Left lung (tissue), 10 donors: Measurements from ENCODE around the gene VEGFA. TPM values are rescaled to one million over a fixed set of nuclear protein-coding genes. Genes with fewer than 3 reads are reported as not detected.

ENCODE experiments used
- ATAC-seq: fragments of 200-7000 bp; cut with Tn5 transposase; one replicate; pipeline ENCODE4 v1.9.1; 2020; ENCODE audit warnings: moderate library complexity
- DNase-seq, 4 donors: peaks; one replicate each; pipeline ENCODE4 v3.0.0-alpha.2; 2013 to 2020
- H3K27ac ChIP-seq, 2 donors: fragments of 200-600 bp; sonication (generic) in 1 of 2; one replicate each; pipeline versions ENCODE4 v1.5.0 to v1.8.0; 2020 to 2021
- H3K27me3 ChIP-seq, 2 donors: fragments of 200-600 bp; sonication (generic) in 1 of 2; one replicate each; pipeline versions ENCODE4 v1.5.0 to v1.8.0; 2020 to 2021
- H3K36me3 ChIP-seq, 2 donors: fragments of 200-600 bp; sonication (generic) in 1 of 2; one replicate each; pipeline versions ENCODE4 v1.5.0 to v1.8.0; 2020 to 2021
- H3K4me1 ChIP-seq, 2 donors: fragments of 200-600 bp; one replicate each; pipeline ENCODE4 v1.8.0; 2021
- H3K4me3 ChIP-seq, 2 donors: fragments of 200-600 bp; sonication (generic) in 1 of 2; one replicate each; pipeline versions ENCODE4 v1.5.0 to v1.8.0; 2020 to 2021; ENCODE audit warnings: mild to moderate bottlenecking in 1 of 2
- H3K9me3 ChIP-seq, 2 donors: fragments of 200-600 bp; sonication (generic) in 1 of 2; one replicate each; pipeline versions ENCODE4 v1.5.0 to v1.8.0; 2020 to 2021
- CTCF ChIP-seq, 2 donors: fragments of 200-600 bp; sonication (generic) in 1 of 2; IDR thresholded peaks; one replicate each; pipeline versions ENCODE4 v1.5.0 to v1.8.0; 2021; ENCODE audit warnings: antibody characterized with exemption in 2 of 2
- intact Hi-C, 2 donors: fragments of 100-400 bp; cut with DNase I; formaldehyde crosslinking; loops; one replicate each; pipeline versions ENCODE4 v1.11.2 to v1.14.2; 2022
- polyA plus RNA-seq, 6 donors: library from polyadenylated mRNA; unstranded; fragments of 120-200 nt; gene quantifications; one replicate each; pipeline ENCODE4 v1.2.1, GENCODE V29; 2013; ENCODE audit not compliant: insufficient read length in 6 of 6
- total RNA-seq, 2 donors: library from RNA; stranded (reverse); fragmentation: NEBNext Ultra II Directional; extraction: Animal tissue kit (Norgen Biotek cat#: 25700); gene quantifications; one replicate each; pipeline ENCODE4 v1.2.1, GENCODE V29; 2021
- donor health status: DM: no; HTN: yes; CAD: no.
- donor health status: DM: no; HTN: no; CAD: no.

VEGFA gene
- total and polyA plus RNA-seq, 8 donors, result 147 to 349 (median 288) TPM

GRCh38 chr6:43779852-43780236 lies 9.8 kb downstream of the VEGFA start:
- intact Hi-C loops, result no loop called here

GRCh38 chr6:43780293-43780692 lies 10.3 kb downstream of the VEGFA start:
- peaks cover 0 to 100% of the 10 kb centered on the region in 2 donors for H3K36me3 ChIP-seq
- no peak overlapping the region for H3K4me3 ChIP-seq
- no peak for DNase-seq
- H3K9me3 ChIP-seq, result no peaks in the 10 kb centered on the region
- no peaks in the 10 kb centered on the region for H3K27me3 ChIP-seq
- intact Hi-C loops, result no loop called here
- ATAC-seq, result no peak
- no peak for TF ChIP-seq CTCF (IDR thresholded peaks at IDR 0.05)
- H3K27ac ChIP-seq, result no peak overlapping the region
- H3K4me1 ChIP-seq, result peaks cover 2 to 12% of the 10 kb centered on the region in 2 donors

More at GRCh38 chr6:43779852-43780236, 9.8 kb downstream of the VEGFA start:
- H3K4me3 ChIP-seq, result no peak overlapping the region
- H3K4me1 ChIP-seq, result peaks cover 7 to 17% of the 10 kb centered on the region in 2 donors
- DNase-seq (peak in 2 of 4 donors; percentile 58 to 85), ATAC-seq (peak; percentile 4)
- no peak for TF ChIP-seq CTCF (IDR thresholded peaks at IDR 0.05)
- no peaks in the 10 kb centered on the region for H3K9me3 ChIP-seq
- H3K27ac ChIP-seq, result no peak overlapping the region
- H3K27me3 ChIP-seq, result no peaks in the 10 kb centered on the region
- H3K36me3 ChIP-seq, result peaks cover 0 to 97% of the 10 kb centered on the region in 2 donors

GRCh38 chr6:43780941-43781928 lies 11.2 kb downstream of the VEGFA start:
- Histone ChIP-seq H3K27me3 (no peaks in the 10 kb centered on the region), H3K4me1 (peaks cover 0 to 5% of the 10 kb centered on the region in 2 donors), H3K36me3 (peaks cover 0 to 100% of the 10 kb centered on the region in 2 donors), H3K9me3 (no peaks in the 10 kb centered on the region), H3K27ac (no peak overlapping the region), H3K4me3 (no peak overlapping the region)
- ATAC-seq (no peak), DNase-seq (no peak)
- no peak for TF ChIP-seq CTCF (IDR thresholded peaks at IDR 0.05)
- intact Hi-C loops, result no loop called here

- Histone ChIP-seq H3K9me3 (no peaks in the 10 kb centered on the region), H3K4me3 (no peak overlapping the region), H3K27ac (no peak overlapping the region), H3K4me1 (no peaks in the 10 kb centered on the region), H3K36me3 (peaks cover 0 to 94% of the 10 kb centered on the region in 2 donors), H3K27me3 (no peaks in the 10 kb centered on the region)
- no peak for ATAC-seq
- DNase-seq, result no peak
- TF ChIP-seq CTCF (IDR thresholded peaks at IDR 0.05), result no peak
- intact Hi-C loops, result no loop called here
Measured at GRCh38 chr6:43781941-43782704, 12.1 kb downstream of the VEGFA start.
